Thyroid gland (tissue), 4 donors: ENCODE data around the gene CPT1A.

Experiments used
- POLR2A ChIP-seq, 2 donors: fragments of 450-650 bp; IDR thresholded peaks; one replicate each; pipeline ENCODE4 v1.6.1; 2017; ENCODE audit warnings: antibody characterized with exemption in 2 of 2, mild to moderate bottlenecking in 2 of 2, moderate library complexity in 1 of 2
- TF ChIP-seq, protein P1 (sequence below), 6 experiments: fragments of 200-600 bp in 3 of 6; fragments of 450-650 bp in 3 of 6; sonication (generic) in 3 of 6; IDR thresholded peaks; one replicate each; pipeline ENCODE4 v1.5.1; 2016 to 2019; ENCODE audit warnings: antibody characterized with exemption in 6 of 6, mild to moderate bottlenecking in 2 of 6, inconsistent platforms in 1 of 6, moderate library complexity in 1 of 6

DNA sequence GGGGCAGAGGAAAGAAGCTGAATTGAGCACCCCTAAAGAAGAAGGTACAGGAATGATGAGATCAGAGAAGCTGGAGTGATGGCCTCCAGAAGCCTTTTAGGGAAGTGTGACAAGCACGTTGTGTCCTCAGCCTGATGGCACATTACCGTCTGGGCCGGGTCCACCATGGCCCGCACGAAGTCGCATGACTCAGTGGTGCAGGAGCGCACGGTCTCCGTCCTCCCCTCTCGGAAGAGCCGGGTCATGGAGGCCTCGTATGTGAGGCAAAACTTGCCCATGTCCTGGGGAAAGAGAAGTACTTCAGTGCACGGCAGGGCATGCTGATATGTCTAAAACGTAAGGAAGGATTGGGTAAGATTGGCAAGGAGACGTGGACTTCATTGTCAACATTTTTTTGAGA is 79.2 kb downstream of the CPT1A start:
- TF ChIP-seq, protein P1, sequence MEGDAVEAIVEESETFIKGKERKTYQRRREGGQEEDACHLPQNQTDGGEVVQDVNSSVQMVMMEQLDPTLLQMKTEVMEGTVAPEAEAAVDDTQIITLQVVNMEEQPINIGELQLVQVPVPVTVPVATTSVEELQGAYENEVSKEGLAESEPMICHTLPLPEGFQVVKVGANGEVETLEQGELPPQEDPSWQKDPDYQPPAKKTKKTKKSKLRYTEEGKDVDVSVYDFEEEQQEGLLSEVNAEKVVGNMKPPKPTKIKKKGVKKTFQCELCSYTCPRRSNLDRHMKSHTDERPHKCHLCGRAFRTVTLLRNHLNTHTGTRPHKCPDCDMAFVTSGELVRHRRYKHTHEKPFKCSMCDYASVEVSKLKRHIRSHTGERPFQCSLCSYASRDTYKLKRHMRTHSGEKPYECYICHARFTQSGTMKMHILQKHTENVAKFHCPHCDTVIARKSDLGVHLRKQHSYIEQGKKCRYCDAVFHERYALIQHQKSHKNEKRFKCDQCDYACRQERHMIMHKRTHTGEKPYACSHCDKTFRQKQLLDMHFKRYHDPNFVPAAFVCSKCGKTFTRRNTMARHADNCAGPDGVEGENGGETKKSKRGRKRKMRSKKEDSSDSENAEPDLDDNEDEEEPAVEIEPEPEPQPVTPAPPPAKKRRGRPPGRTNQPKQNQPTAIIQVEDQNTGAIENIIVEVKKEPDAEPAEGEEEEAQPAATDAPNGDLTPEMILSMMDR (IDR thresholded peaks at IDR 0.05): no peak
- no peak for TF ChIP-seq POLR2A (IDR thresholded peaks at IDR 0.05)
